MCF 10A (cell line): Measurements from ENCODE around the gene ILF2. TPM values are rescaled to one million over a fixed set of nuclear protein-coding genes. Genes with fewer than 3 reads are reported as not detected.

ENCODE experiments used
- BruUV-seq: library from RNA; stranded (reverse); fragments of 400-500 nt; replicated peaks from 2 replicates; lab custom pipeline; 2021; lab: Mats Ljungman, UMichigan
- CTCF ChIA-PET: fragments of 300-600 bp; sonication (Branson Sonifier 250); formaldehyde crosslinking; extraction: SDS; loops from one replicate; lab custom pipeline; 2021; ENCODE audit warnings: antibody characterized with exemption, inconsistent platforms; lab: Yijun Ruan, JAX
- POLR2A ChIA-PET: fragments of 300-600, 350-650 bp; sonication (Branson Sonifier 250); formaldehyde crosslinking; extraction: SDS; loops from one replicate; lab custom pipeline; 2020; ENCODE audit warnings: antibody characterized with exemption, inconsistent platforms; lab: Yijun Ruan, JAX
- DNase-seq: peaks from one replicate; pipeline ENCODE4 v3.0.0-alpha.2; 2018; ENCODE audit not compliant: unreplicated experiment
- H3K27ac Mint-ChIP-seq: one replicate; pipeline ENCODE4 v1.8.0; 2022; ENCODE audit warnings: mild to moderate bottlenecking, low read depth, mixed read lengths; ENCODE audit not compliant: unreplicated experiment
- H3K27me3 Mint-ChIP-seq: one replicate; pipeline ENCODE4 v1.8.0; 2022; ENCODE audit warnings: mixed read lengths; ENCODE audit not compliant: insufficient read depth, unreplicated experiment
- H3K36me3 Mint-ChIP-seq: one replicate; pipeline ENCODE4 v1.8.0; 2022; ENCODE audit warnings: mild to moderate bottlenecking, moderate library complexity, mixed read lengths; ENCODE audit not compliant: insufficient read depth, unreplicated experiment
- H3K4me1 Mint-ChIP-seq: one replicate; pipeline ENCODE4 v1.8.0; 2022; ENCODE audit warnings: mixed read lengths; ENCODE audit not compliant: insufficient read depth, unreplicated experiment
- H3K4me3 Mint-ChIP-seq: one replicate; pipeline ENCODE4 v1.8.0; 2022; ENCODE audit warnings: mild to moderate bottlenecking, moderate library complexity, mixed read lengths; ENCODE audit not compliant: unreplicated experiment
- H3K9me3 Mint-ChIP-seq: one replicate; pipeline ENCODE4 v1.8.0; 2022; ENCODE audit warnings: mixed read lengths; ENCODE audit not compliant: unreplicated experiment
- intact Hi-C: fragments of 100-400 bp; cut with micrococcal nuclease; formaldehyde crosslinking; loops from 2 replicates; pipeline ENCODE4 v1.14.1; 2022
- total RNA-seq: library from RNA; stranded (reverse); gene quantifications from 2 replicates; pipeline ENCODE4 v1.2.3, GENCODE V29; 2022
- TF ChIP-seq, protein P1 (sequence below): fragments of 200-600 bp; IDR thresholded peaks from one replicate; pipeline ENCODE4 v1.8.0; 2022; ENCODE audit warnings: antibody characterized with exemption, mild to moderate bottlenecking; ENCODE audit not compliant: unreplicated experiment

ILF2 gene
- total RNA-seq, 1 experiment from 2014 or later = 348 TPM

- TF ChIP-seq, protein P1, sequence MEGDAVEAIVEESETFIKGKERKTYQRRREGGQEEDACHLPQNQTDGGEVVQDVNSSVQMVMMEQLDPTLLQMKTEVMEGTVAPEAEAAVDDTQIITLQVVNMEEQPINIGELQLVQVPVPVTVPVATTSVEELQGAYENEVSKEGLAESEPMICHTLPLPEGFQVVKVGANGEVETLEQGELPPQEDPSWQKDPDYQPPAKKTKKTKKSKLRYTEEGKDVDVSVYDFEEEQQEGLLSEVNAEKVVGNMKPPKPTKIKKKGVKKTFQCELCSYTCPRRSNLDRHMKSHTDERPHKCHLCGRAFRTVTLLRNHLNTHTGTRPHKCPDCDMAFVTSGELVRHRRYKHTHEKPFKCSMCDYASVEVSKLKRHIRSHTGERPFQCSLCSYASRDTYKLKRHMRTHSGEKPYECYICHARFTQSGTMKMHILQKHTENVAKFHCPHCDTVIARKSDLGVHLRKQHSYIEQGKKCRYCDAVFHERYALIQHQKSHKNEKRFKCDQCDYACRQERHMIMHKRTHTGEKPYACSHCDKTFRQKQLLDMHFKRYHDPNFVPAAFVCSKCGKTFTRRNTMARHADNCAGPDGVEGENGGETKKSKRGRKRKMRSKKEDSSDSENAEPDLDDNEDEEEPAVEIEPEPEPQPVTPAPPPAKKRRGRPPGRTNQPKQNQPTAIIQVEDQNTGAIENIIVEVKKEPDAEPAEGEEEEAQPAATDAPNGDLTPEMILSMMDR = no peak
These were observed 22.7 kb upstream of the ILF2 start for GRCh38 chr1:153693466-153693865.

GRCh38 chr1:153688736-153689328, 18.0 kb upstream of the ILF2 start:
- BruUV-seq = no TSS peak
- DNase-seq = no peak
- ChIA-PET POLR2A (interaction anchor here (0.6 to 0.9 kb wide), 3 partner anchors 14 to 35 kb away, joined by 3 read pairs; no protein-coding TSS in a partner anchor), CTCF (interaction anchor here (0.6 to 2.8 kb wide), 5 partner anchors 10 to 178 kb away, joined by 3 to 13 read pairs (median 4); partner anchors contain the start of genes INTS3, NPR1 and SLC27A3)
- H3K9me3 Mint-ChIP-seq = no peaks in the 10 kb centered on the region
- intact Hi-C loops = no loop called here
- H3K36me3 Mint-ChIP-seq = no peaks in the 10 kb centered on the region
- peaks cover 14% of the 10 kb centered on the region for H3K27me3 Mint-ChIP-seq
- no peak overlapping the region for H3K4me3 Mint-ChIP-seq
- TF ChIP-seq, protein P1 = no peak
- H3K4me1 Mint-ChIP-seq = peaks cover 5% of the 10 kb centered on the region
- H3K27ac Mint-ChIP-seq = no peak overlapping the region

More at GRCh38 chr1:153693466-153693865, 22.7 kb upstream of the ILF2 start:
- Mint-ChIP-seq H3K4me3 (no peak overlapping the region), H3K27ac (no peak overlapping the region), H3K4me1 (peaks cover 11% of the 10 kb centered on the region), H3K36me3 (no peaks in the 10 kb centered on the region), H3K9me3 (no peaks in the 10 kb centered on the region), H3K27me3 (no peaks in the 10 kb centered on the region)
- CTCF ChIA-PET = no interaction called here
- POLR2A ChIA-PET = interaction anchor here (0.6 kb wide), 1 partner anchor 226 kb away, joined by 3 read pairs; no protein-coding TSS in a partner anchor
- intact Hi-C loops = no loop called here
- no TSS peak for BruUV-seq
- DNase-seq = no peak

GRCh38 chr1:153688276-153688675, 17.5 kb upstream of the ILF2 start:
- TF ChIP-seq, protein P1 = no peak
- Mint-ChIP-seq H3K9me3 (no peaks in the 10 kb centered on the region), H3K36me3 (no peaks in the 10 kb centered on the region), H3K27me3 (peaks cover 14% of the 10 kb centered on the region), H3K4me1 (peaks cover 8% of the 10 kb centered on the region), H3K4me3 (no peak overlapping the region), H3K27ac (no peak overlapping the region)
- DNase-seq = no peak
- CTCF ChIA-PET = interaction anchor here (0.7 to 2.8 kb wide), 3 partner anchors 10 to 186 kb away, joined by 3 to 13 read pairs (median 4); partner anchors contain the start of gene NPR1
- POLR2A ChIA-PET = interaction anchor here (0.6 to 0.9 kb wide), 3 partner anchors 14 to 36 kb away, joined by 3 read pairs; no protein-coding TSS in a partner anchor
- no TSS peak for BruUV-seq
- intact Hi-C loops = no loop called here

DNA sequence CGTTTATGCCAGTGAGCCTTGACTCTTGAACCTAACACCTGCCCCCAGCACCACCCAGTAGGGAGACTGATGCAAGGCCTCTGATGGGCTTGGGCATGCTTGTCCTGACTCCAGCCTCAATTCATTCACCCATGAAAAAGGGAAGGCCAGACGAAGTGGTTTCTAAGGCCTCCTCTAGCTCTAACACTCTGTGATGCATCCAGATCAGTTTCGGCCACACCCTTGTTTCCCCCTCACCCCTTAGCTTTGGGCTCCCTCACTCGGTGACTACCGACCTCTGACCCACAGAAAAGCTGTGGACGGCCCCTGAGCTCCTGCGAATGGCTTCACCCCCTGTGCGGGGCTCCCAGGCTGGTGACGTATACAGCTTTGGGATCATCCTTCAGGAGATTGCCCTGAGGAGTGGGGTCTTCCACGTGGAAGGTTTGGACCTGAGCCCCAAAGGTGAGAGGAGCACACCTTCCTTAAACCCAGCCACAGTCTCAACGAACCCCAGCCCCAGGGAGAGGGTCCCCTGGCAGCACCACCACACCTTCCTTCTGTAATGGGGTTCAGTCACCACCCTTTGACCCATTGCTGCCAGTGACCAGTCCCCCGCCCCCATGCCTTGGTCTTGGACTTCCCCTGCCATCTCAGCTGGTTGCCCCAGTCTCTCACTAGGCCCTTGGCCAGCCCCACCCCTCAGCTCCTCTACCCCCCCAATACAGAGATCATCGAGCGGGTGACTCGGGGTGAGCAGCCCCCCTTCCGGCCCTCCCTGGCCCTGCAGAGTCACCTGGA, 16.7 kb upstream of the ILF2 start:
- Mint-ChIP-seq H3K27me3 (peaks cover 14% of the 10 kb centered on the region), H3K36me3 (no peaks in the 10 kb centered on the region), H3K4me3 (no peak overlapping the region), H3K27ac (no peak overlapping the region), H3K4me1 (peaks cover 8% of the 10 kb centered on the region), H3K9me3 (no peaks in the 10 kb centered on the region)
- ChIA-PET POLR2A (interaction anchor here (0.6 to 0.9 kb wide), 3 partner anchors 37 to 307 kb away, joined by 3 to 4 read pairs (median 3); partner anchors contain the start of gene CREB3L4), CTCF (interaction anchor here (0.7 to 2.8 kb wide), 3 partner anchors 9 to 185 kb away, joined by 3 to 13 read pairs (median 4); partner anchors contain the start of gene NPR1)
- TF ChIP-seq, protein P1 = no peak
- no TSS peak for BruUV-seq
- DNase-seq = no peak
- intact Hi-C loops = no loop called here
